Activated naive CD8-positive, alpha-beta T cell (primary cell): ENCODE data around the gene SPATA6.

Experiments
- H3K27ac Mint-ChIP-seq: one replicate; pipeline ENCODE4 v1.8.0; 2021; ENCODE audit warnings: mixed read lengths
- H3K27me3 Mint-ChIP-seq: one replicate; pipeline ENCODE4 v1.8.0; 2021; ENCODE audit warnings: mixed read lengths
- H3K36me3 Mint-ChIP-seq: one replicate; pipeline ENCODE4 v1.8.0; 2021; ENCODE audit warnings: mixed read lengths
- H3K4me1 Mint-ChIP-seq: one replicate; pipeline ENCODE4 v1.8.0; 2021; ENCODE audit warnings: low read depth, mixed read lengths
- H3K4me3 Mint-ChIP-seq: one replicate; pipeline ENCODE4 v1.8.0; 2021; ENCODE audit warnings: mild to moderate bottlenecking, mixed read lengths
- H3K9me3 Mint-ChIP-seq: one replicate; pipeline ENCODE4 v1.8.0; 2021; ENCODE audit warnings: low read depth, mixed read lengths

The SPATA6 gene

DNA sequence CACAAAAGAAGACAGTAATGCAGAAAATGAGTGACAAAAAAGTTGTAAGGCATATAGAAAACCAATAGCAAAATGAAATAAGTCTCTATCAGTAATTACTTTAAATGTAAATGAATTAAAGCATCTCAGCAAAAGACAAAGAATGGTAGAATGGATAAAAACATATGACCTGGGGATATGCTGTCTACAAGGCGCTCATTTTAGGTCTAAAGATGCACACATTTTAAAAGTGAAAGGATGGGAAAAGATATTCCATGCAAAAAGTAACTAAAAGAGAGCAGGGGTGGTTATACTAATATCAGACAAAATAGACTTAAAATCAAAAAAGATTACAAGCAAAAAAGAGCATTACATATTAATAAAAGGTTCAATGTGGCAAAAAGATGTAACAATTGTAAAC lies 41.2 kb downstream of the SPATA6 start:
- Mint-ChIP-seq H3K9me3 (peaks cover 8% of the 10 kb centered on the region), H3K36me3 (peaks cover 4% of the 10 kb centered on the region), H3K27ac (no peak overlapping the region)

GRCh38 chr1:48422009-48422408 lies 50.0 kb downstream of the SPATA6 start:
- Mint-ChIP-seq H3K4me3 (no peak overlapping the region), H3K4me1 (no peaks in the 10 kb centered on the region), H3K36me3 (no peaks in the 10 kb centered on the region), H3K27ac (no peak overlapping the region), H3K9me3 (no peaks in the 10 kb centered on the region), H3K27me3 (no peaks in the 10 kb centered on the region)

More for the DNA sequence above, 41.2 kb downstream of the SPATA6 start:
- Mint-ChIP-seq H3K27me3 (peaks cover 4% of the 10 kb centered on the region), H3K4me3 (no peak overlapping the region), H3K4me1 (no peaks in the 10 kb centered on the region)

DNA sequence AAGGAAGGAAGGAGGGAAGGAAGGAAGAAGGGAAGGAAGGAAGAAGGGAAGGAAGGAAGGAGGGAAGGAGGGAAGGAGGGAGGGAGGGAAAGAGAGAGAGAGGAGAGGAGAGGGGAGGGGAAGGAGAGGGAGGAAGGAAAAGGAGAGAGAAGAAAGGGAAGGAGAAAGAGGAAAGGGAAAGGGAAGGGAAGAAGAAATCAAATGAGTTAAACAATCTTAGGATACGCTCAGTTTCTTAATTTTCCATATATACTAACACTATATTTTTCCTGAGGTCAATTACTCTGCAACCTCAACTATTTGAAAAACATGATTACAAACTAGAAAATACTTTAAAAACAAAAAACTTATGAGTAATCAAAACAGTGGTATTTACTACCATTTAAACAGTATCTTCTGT lies 53.3 kb downstream of the SPATA6 start:
- Mint-ChIP-seq H3K4me1 (no peaks in the 10 kb centered on the region), H3K4me3 (no peak overlapping the region), H3K27me3 (no peaks in the 10 kb centered on the region), H3K9me3 (no peaks in the 10 kb centered on the region), H3K27ac (no peak overlapping the region), H3K36me3 (no peaks in the 10 kb centered on the region)

DNA sequence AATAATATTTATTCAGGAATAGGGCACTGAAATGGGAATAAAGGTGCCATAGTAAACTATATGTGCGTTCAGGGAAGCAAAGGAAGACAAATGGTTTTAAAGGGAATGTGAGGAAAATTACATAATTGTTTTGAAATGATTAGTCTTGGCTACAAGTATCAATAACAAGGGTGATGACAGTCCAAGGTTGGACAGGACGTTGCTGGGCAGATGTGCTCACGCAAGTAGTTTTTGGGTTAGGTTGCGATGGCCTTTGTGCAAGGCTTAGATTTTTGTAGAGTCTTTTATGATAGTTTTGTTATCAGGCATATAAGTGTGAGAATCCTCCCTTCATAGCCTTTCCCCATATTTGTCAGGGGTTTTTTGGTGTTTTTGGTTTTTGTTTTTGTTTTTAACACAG lies 57.0 kb downstream of the SPATA6 start:
- Mint-ChIP-seq H3K9me3 (no peaks in the 10 kb centered on the region), H3K4me1 (no peaks in the 10 kb centered on the region), H3K27ac (no peak overlapping the region), H3K36me3 (peaks cover 4% of the 10 kb centered on the region), H3K27me3 (no peaks in the 10 kb centered on the region), H3K4me3 (no peak overlapping the region)

- H3K4me1 Mint-ChIP-seq, result no peaks in the 10 kb centered on the region
Measured at GRCh38 chr1:48414264-48414663, 57.7 kb downstream of the SPATA6 start.

GRCh38 chr1:48405940-48406339 lies 66.1 kb downstream of the SPATA6 start:
- no peaks in the 10 kb centered on the region for H3K9me3 Mint-ChIP-seq
- H3K4me3 Mint-ChIP-seq, result no peak overlapping the region
- no peak overlapping the region for H3K27ac Mint-ChIP-seq
- H3K36me3 Mint-ChIP-seq, result peaks cover 12% of the 10 kb centered on the region
- no peaks in the 10 kb centered on the region for H3K4me1 Mint-ChIP-seq
- no peaks in the 10 kb centered on the region for H3K27me3 Mint-ChIP-seq

More at GRCh38 chr1:48414264-48414663, 57.7 kb downstream of the SPATA6 start:
- Mint-ChIP-seq H3K27ac (no peak overlapping the region), H3K36me3 (peaks cover 6% of the 10 kb centered on the region), H3K4me3 (no peak overlapping the region), H3K27me3 (no peaks in the 10 kb centered on the region), H3K9me3 (no peaks in the 10 kb centered on the region)

DNA sequence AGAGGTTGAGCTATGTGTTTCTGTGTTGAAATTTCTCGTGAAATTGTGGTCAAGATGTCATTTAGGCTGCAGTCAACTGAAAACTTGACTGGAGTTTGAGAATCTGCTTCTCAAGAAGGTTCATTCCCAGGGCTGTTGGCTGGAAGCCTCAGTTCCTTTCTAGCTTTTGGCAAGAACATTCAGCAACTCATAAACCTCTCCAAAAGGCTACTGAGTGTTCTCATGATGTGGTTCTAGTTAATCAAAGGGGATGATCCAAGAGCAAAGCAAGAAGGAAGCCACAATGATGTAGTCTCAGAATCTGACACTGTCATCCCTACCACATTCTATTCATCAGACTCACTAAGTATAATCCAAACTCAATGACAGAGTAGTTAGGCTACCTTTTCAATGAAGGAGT lies 66.6 kb downstream of the SPATA6 start:
- Mint-ChIP-seq H3K9me3 (no peaks in the 10 kb centered on the region), H3K36me3 (peaks cover 11% of the 10 kb centered on the region), H3K4me3 (no peak overlapping the region), H3K4me1 (no peaks in the 10 kb centered on the region), H3K27ac (no peak overlapping the region), H3K27me3 (no peaks in the 10 kb centered on the region)

GRCh38 chr1:48402599-48402998 lies 69.4 kb downstream of the SPATA6 start:
- Mint-ChIP-seq H3K27ac (no peak overlapping the region), H3K4me1 (no peaks in the 10 kb centered on the region), H3K4me3 (no peak overlapping the region), H3K9me3 (no peaks in the 10 kb centered on the region), H3K36me3 (peaks cover 3% of the 10 kb centered on the region), H3K27me3 (no peaks in the 10 kb centered on the region)

DNA sequence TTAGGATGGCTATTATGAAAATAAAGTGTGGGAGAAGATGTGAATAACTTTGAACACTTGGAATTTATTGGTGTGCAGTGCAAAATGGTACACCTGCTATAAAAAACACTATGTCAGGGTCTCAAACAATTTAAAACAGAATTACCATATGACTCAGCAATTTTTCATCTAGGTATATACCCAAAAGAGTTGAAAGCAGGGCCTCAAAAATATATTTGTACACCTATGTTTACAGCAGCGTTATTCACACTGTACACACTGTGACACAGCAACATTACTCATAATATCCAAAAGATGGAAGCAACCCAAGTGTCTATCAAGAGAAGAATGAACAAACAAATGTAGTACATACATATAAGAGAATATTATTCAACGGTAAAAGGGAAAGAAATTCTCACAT lies 75.8 kb downstream of the SPATA6 start:
- Mint-ChIP-seq H3K36me3 (peaks cover 3% of the 10 kb centered on the region), H3K27ac (no peak overlapping the region), H3K27me3 (no peaks in the 10 kb centered on the region), H3K9me3 (no peaks in the 10 kb centered on the region), H3K4me1 (no peaks in the 10 kb centered on the region), H3K4me3 (no peak overlapping the region)

- H3K9me3 Mint-ChIP-seq, result no peaks in the 10 kb centered on the region
- H3K27me3 Mint-ChIP-seq, result no peaks in the 10 kb centered on the region
- no peaks in the 10 kb centered on the region for H3K4me1 Mint-ChIP-seq
- H3K27ac Mint-ChIP-seq, result no peak overlapping the region
- H3K36me3 Mint-ChIP-seq, result peaks cover 7% of the 10 kb centered on the region
- no peak overlapping the region for H3K4me3 Mint-ChIP-seq
Measured at GRCh38 chr1:48391926-48392325, 80.1 kb downstream of the SPATA6 start.

DNA sequence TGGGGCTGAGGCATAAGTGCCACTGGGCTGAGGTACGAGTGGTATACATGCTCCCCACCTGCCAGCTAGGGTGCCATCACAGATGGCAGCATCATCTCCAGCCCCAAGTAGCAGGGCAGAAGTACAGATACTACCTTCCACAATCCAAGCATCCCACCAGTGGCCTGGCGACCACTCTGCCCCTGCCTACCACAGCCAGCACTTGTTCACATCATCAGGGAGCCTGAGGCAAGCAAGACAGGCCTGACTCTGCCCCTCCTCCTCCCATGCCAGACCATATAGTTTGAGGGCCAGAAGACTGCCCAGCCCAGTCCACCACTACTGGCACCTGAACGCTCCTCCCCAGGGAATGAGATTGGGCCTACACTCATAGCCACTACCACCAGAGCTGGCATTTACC lies 84.6 kb downstream of the SPATA6 start:
- no peaks in the 10 kb centered on the region for H3K9me3 Mint-ChIP-seq
- no peaks in the 10 kb centered on the region for H3K4me1 Mint-ChIP-seq
- peaks cover 7% of the 10 kb centered on the region for H3K36me3 Mint-ChIP-seq

DNA sequence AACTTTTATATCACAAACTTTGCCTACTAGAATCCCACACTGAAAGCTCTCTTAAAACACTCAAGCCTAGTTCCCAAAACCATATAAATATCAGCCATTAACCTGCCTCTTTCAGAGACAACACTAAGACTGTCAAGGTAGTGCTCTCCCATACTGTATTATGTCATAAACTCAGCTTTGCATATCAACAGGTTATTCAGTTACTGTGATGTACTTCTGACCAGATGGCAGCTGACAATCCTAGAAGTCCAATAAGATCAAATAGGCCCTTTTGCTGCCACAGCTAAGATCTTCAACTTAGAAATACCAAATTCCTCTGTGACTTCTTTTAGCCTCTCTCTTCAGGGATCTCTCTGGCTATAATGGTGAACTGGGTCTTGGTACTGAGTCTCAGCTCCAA lies 97.2 kb downstream of the SPATA6 start:
- Mint-ChIP-seq H3K27ac (no peak overlapping the region), H3K4me1 (no peaks in the 10 kb centered on the region), H3K36me3 (peaks cover 34% of the 10 kb centered on the region), H3K9me3 (no peaks in the 10 kb centered on the region), H3K4me3 (no peak overlapping the region), H3K27me3 (no peaks in the 10 kb centered on the region)

More for the DNA sequence above, 84.6 kb downstream of the SPATA6 start:
- Mint-ChIP-seq H3K4me3 (no peak overlapping the region), H3K27me3 (no peaks in the 10 kb centered on the region), H3K27ac (no peak overlapping the region)

GRCh38 chr1:48371598-48371997 lies 100.4 kb downstream of the SPATA6 start:
- H3K4me3 Mint-ChIP-seq, result no peak overlapping the region
- H3K9me3 Mint-ChIP-seq, result no peaks in the 10 kb centered on the region
- no peaks in the 10 kb centered on the region for H3K4me1 Mint-ChIP-seq
- no peaks in the 10 kb centered on the region for H3K27me3 Mint-ChIP-seq
- H3K36me3 Mint-ChIP-seq, result peaks cover 25% of the 10 kb centered on the region
- no peak overlapping the region for H3K27ac Mint-ChIP-seq

- Mint-ChIP-seq H3K4me3 (no peak overlapping the region), H3K36me3 (peaks cover 2% of the 10 kb centered on the region), H3K9me3 (peaks cover 3% of the 10 kb centered on the region)
Measured at GRCh38 chr1:48362901-48363300, 109.1 kb downstream of the SPATA6 start.

GRCh38 chr1:48356901-48357300 lies 115.1 kb downstream of the SPATA6 start:
- Mint-ChIP-seq H3K27ac (no peak overlapping the region), H3K27me3 (no peaks in the 10 kb centered on the region), H3K36me3 (no peaks in the 10 kb centered on the region)

More at GRCh38 chr1:48362901-48363300, 109.1 kb downstream of the SPATA6 start:
- no peaks in the 10 kb centered on the region for H3K4me1 Mint-ChIP-seq
- no peak overlapping the region for H3K27ac Mint-ChIP-seq
- no peaks in the 10 kb centered on the region for H3K27me3 Mint-ChIP-seq

DNA sequence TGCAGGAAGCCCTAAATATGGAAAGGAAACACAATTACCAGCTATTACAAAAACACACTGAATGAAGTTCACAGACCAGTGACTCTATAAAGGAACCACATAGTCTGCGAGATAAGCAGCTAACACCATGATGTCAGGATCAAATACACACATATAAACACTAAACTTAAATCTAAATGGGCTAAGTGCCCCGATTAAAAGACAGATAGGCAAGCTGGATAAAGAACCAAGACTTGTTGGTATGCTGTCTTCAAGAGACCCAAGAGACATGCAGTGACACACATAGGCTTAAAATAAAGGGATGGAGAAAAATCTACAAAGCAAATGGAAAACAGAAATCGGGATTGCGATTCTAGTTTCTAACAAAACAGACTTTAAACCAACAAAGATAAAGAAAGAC lies 127.6 kb downstream of the SPATA6 start:
- no peak overlapping the region for H3K4me3 Mint-ChIP-seq
- peaks cover 21% of the 10 kb centered on the region for H3K36me3 Mint-ChIP-seq
- H3K4me1 Mint-ChIP-seq, result no peaks in the 10 kb centered on the region
- H3K27me3 Mint-ChIP-seq, result no peaks in the 10 kb centered on the region
- H3K9me3 Mint-ChIP-seq, result peaks cover 29% of the 10 kb centered on the region
- no peak overlapping the region for H3K27ac Mint-ChIP-seq

More at GRCh38 chr1:48356901-48357300, 115.1 kb downstream of the SPATA6 start:
- H3K4me1 Mint-ChIP-seq, result no peaks in the 10 kb centered on the region
- no peak overlapping the region for H3K4me3 Mint-ChIP-seq
- H3K9me3 Mint-ChIP-seq, result no peaks in the 10 kb centered on the region
